ENCODE measurements around the gene PCDHGB3.
"Not testable (repeated sequence)": the region's sequence is repeated elsewhere in the genome, so short reads cannot be mapped to it uniquely, and the experiment has no call there.

PCDHGB3 gene

GRCh38 chr5:141369994-141370848, at the start of gene PCDHGB3:
PCDHGB3 (plus strand) TSS chr5:141370242; CDS start chr5:141370395, 153 bp downstream.
- no peak for DNase-seq (ENCODE audit: low read depth, low spot score)

DNA sequence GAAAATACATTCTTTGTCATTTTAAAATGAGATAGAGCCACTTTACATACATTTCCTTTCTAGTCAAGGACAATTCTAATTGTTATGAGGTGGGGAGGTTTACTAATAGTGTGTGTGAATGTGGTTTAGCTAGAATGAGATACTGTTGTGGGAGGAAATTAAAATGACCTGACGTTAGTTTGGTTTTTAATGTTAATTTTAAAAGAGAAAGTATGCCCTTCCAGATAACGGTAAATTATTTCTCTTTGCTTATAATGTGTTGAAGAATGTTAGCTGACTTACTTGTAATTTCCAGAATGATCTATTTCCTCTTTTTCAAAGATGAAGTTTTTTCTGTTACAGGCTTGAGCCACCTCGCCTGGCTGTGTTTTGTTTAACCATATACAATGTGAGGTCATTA, 47.8 kb upstream of the PCDHGB3 start:
- DNase-seq (ENCODE audit: low read depth, low spot score): no peak

- DNase-seq (ENCODE audit: low read depth, low spot score): no peak
Observed at GRCh38 chr5:141326088-141326854, 43.8 kb upstream of the PCDHGB3 start.

GRCh38 chr5:141328231-141328630, 41.8 kb upstream of the PCDHGB3 start:
- DNase-seq (ENCODE audit: low read depth, low spot score): no peak

GRCh38 chr5:141330299-141331080, 39.6 kb upstream of the PCDHGB3 start, which contains the start of gene PCDHGA1:
PCDHGA1 (plus strand) TSS chr5:141330514.
- no peak for DNase-seq (ENCODE audit: low read depth, low spot score)

GRCh38 chr5:141332571-141332970, 37.5 kb upstream of the PCDHGB3 start:
- not testable (repeated sequence) for DNase-seq (ENCODE audit: low read depth, low spot score)

DNA sequence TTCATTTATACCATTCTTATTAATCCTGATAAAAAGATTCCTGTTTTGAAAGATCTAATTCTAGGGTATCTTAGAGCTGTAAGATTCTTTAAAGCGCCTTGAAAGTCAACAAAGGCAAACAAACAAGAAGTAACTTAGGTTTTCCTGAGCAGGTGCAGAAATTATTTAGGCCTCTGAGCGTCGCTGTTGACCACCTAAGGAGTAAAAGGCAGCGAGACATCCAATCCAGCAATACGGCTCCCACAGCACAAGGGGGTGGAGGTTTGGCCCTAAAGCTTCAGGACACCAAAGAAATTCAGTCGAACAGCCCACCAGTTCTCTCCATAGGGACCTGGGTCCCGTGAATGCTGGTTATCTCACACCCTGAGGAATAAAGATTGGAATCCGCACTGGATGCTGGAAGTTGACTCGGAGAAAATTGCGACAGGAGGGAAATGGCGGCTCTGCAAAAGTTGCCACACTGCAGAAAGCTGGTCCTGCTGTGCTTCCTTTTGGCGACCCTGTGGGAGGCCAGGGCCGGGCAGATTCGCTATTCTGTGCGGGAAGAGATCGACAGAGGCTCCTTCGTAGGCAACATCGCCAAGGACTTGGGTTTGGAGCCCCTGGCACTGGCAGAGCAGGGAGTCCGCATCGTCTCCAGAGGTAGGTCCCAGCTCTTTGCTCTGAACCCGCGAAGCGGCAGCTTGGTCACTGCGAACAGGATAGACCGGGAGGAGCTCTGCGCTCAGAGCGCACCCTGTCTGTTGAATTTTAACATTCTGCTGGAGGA, 31.3 kb upstream of the PCDHGB3 start, which contains the start of gene PCDHGA2:
PCDHGA2 (plus strand) TSS at position 223 of the 769 bp plus-strand sequence.
- no peak for DNase-seq (ENCODE audit: low read depth, low spot score)

DNA sequence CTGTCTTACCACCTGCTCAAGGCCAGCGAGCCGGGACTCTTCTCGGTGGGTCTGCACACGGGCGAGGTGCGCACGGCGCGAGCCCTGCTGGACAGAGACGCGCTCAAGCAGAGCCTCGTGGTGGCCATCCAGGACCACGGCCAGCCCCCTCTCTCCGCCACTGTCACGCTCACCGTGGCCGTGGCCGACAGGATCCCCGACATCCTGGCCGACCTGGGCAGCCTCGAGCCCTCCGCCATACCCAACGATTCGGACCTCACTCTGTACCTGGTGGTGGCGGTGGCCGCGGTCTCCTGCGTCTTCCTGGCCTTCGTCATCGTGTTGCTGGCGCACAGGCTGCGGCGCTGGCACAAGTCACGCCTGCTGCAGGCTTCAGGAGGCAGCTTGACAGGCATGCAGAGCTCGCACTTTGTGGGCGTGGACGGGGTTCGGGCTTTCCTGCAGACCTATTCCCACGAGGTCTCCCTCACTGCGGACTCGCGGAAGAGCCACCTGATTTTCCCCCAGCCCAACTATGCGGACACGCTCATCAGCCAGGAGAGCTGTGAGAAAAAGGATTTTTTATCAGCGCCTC, 29.2 kb upstream of the PCDHGB3 start:
- not testable (repeated sequence) for DNase-seq (ENCODE audit: low read depth, low spot score)

GRCh38 chr5:141342773-141343172, 27.3 kb upstream of the PCDHGB3 start:
- no peak for DNase-seq (ENCODE audit: low read depth, low spot score)

- no peak for DNase-seq (ENCODE audit: low read depth, low spot score)
Observed at GRCh38 chr5:141343242-141343952, 26.6 kb upstream of the PCDHGB3 start, which contains the start of gene PCDHGA3. PCDHGA3 (plus strand) TSS chr5:141343829; CDS start chr5:141344034, 205 bp downstream.

DNA sequence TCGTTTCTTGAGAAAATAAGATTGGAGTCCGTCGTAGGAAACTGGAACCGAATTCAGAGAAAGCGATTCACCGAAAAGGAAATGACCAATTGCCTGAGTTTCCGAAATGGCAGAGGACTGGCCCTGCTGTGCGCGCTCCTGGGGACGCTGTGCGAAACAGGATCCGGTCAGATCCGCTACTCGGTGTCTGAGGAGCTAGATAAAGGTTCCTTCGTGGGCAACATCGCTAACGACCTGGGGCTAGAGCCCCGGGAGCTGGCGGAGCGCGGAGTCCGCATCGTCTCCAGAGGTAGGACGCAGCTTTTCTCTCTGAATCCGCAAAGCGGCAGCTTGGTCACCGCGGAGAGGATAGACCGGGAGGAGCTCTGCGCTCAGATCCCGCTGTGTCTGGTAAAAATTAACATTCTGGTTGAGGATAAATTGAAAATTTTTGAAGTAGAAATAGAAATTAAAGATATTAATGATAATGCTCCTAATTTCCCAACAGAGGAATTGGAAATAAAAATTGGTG, 26.0 kb upstream of the PCDHGB3 start:
- DNase-seq (ENCODE audit: low read depth, low spot score): no peak

DNA sequence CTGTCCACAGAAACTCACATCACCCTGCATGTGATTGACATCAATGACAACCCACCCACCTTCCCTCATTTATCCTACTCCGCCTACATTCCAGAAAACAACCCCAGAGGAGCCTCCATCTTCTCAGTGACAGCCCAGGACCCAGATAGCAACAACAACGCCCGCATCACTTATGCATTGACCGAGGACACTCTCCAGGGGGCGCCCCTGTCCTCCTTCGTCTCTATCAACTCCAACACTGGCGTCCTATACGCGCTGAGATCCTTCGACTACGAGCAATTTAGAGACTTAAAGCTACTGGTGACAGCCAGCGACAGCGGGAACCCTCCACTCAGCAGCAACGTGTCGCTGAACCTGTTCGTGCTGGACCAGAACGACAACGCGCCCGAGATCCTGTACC, 24.7 kb upstream of the PCDHGB3 start:
- DNase-seq (ENCODE audit: low read depth, low spot score): no peak

- DNase-seq (ENCODE audit: low read depth, low spot score): not testable (repeated sequence)
Observed at GRCh38 chr5:141346017-141346416, 24.0 kb upstream of the PCDHGB3 start.

DNA sequence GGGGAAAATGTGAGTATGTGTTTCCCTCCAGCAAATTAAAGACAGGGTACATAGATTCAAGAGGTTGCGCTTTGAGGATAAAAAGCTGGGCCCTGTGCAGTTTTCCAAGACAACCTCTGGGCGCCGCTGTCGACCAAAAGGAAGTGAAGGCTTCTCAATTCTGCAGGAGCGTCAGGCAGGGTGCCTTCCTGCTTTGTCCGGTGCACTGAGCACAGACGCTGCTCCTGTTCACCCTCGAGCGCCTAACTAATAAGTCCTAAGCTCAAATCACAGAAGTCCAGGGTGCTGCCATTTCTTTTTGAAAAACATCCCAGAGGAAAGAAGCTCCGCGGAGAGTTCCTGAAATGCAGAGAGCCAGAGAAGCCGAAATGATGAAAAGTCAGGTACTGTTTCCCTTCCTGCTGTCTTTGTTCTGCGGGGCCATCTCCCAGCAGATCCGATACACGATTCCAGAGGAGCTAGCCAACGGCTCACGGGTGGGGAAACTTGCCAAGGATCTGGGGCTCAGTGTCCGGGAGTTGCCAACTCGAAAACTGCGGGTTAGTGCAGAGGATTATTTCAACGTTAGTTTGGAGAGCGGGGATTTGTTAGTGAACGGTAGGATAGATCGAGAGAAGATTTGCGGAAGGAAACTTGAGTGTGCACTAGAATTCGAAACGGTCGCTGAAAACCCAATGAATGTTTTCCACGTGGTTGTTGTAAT, 20.0 kb upstream of the PCDHGB3 start, which contains the start of gene PCDHGB1:
PCDHGB1 (plus strand) TSS at position 183 of the 703 bp plus-strand sequence; CDS start at position 345, 162 bp downstream.
- DNase-seq (ENCODE audit: low read depth, low spot score): no peak

DNA sequence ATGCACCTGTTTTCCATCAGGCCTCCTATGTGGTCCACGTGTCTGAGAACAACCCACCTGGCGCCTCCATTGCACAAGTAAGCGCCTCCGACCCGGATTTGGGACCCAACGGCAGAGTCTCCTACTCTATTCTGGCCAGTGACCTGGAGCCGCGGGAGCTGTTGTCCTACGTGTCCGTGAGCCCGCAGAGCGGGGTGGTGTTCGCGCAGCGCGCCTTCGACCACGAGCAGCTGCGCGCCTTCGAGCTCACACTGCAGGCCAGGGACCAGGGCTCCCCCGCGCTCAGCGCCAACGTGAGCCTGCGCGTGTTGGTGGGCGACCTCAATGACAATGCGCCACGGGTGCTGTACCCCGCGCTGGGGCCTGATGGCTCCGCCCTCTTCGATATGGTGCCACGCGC, 18.5 kb upstream of the PCDHGB3 start:
- no peak for DNase-seq (ENCODE audit: low read depth, low spot score)

GRCh38 chr5:141354900-141355469, 15.1 kb upstream of the PCDHGB3 start, which contains the start of gene PCDHGA4:
PCDHGA4 (plus strand) TSS chr5:141355021; CDS start chr5:141355108, 87 bp downstream.
- no peak for DNase-seq (ENCODE audit: low read depth, low spot score)

DNA sequence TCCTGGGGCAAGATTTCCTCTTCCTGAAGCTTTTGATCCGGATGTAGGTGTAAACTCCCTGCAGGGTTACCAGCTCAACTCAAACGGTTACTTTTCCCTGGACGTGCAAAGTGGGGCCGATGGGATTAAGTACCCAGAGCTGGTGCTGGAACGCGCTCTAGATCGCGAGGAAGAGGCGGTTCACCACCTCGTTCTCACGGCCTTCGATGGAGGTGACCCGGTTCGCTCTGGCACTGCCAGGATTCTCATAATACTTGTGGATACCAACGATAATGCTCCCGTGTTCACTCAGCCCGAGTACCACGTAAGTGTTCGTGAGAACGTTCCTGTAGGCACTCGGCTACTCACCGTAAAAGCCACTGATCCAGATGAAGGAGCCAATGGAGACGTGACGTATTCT, 14.4 kb upstream of the PCDHGB3 start:
- DNase-seq (ENCODE audit: low read depth, low spot score): no peak

DNA sequence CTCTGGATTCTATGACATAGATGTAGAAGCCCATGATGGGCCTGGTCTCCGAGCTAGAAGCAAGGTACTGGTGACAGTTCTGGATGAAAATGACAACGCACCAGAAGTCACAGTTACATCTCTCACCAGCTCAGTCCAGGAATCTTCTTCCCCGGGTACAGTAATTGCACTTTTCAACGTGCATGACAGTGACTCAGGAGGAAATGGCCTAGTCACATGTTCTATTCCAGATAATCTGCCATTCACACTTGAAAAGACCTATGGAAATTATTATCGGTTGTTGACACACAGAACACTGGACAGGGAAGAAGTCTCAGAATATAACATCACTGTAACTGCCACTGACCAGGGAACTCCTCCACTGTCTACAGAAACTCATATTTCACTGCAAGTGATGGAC, 13.9 kb upstream of the PCDHGB3 start:
- DNase-seq (ENCODE audit: low read depth, low spot score): no peak

Data from iPS DF 19.7 (cell line).